SK-N-SH treated with all-trans-retinoic acid at 6 μM for 48 hours (cell line): ENCODE data around the gene SPOCK1.

Source experiments
- ESRRG ChIP-seq: fragments of 250-450 bp; sonication (Bioruptor Pico); IDR thresholded peaks from 2 replicates; pipeline ENCODE4 v1.6.1; 2021; ENCODE audit warnings: mild to moderate bottlenecking
- GLIS3 ChIP-seq: fragments of 250-450 bp; sonication (Bioruptor Pico); IDR thresholded peaks from 2 replicates; pipeline ENCODE4 v1.5.0; 2020; ENCODE audit warnings: mild to moderate bottlenecking, moderate library complexity
- ISL1 ChIP-seq: fragments of 250-450 bp; sonication (Bioruptor Pico); IDR thresholded peaks from 2 replicates; pipeline ENCODE4 v2.1.2; 2022; ENCODE audit warnings: mild to moderate bottlenecking, moderate library complexity
- PPARA ChIP-seq: fragments of 250-450 bp; sonication (Bioruptor Pico); IDR thresholded peaks from 2 replicates; pipeline ENCODE4 v1.5.0; 2020; ENCODE audit warnings: mild to moderate bottlenecking, borderline replicate concordance
- SNAI2 ChIP-seq: fragments of 250-450 bp; sonication (Bioruptor Pico); IDR thresholded peaks from 2 replicates; pipeline ENCODE4 v1.5.0; 2020; ENCODE audit warnings: mild to moderate bottlenecking, moderate library complexity
- TCF4 ChIP-seq: fragments of 250-450 bp; sonication (Bioruptor Pico); IDR thresholded peaks from 2 replicates; pipeline ENCODE4 v1.8.0; 2021; ENCODE audit warnings: mild to moderate bottlenecking, moderate library complexity, borderline replicate concordance
- ZFP30 ChIP-seq: fragments of 450-650 bp; formaldehyde crosslinking; IDR thresholded peaks from 2 replicates; pipeline ENCODE4 v1.5.0; 2022; ENCODE audit warnings: mild to moderate bottlenecking, moderate library complexity
- ZNF70 ChIP-seq: fragments of 450-650 bp; formaldehyde crosslinking; IDR thresholded peaks from 2 replicates; pipeline ENCODE4 v1.5.0; 2020; ENCODE audit warnings: mild to moderate bottlenecking, moderate library complexity
- TF ChIP-seq, protein P1 (sequence below): fragments of 250-450 bp; sonication (Bioruptor Pico); IDR thresholded peaks from 2 replicates; pipeline ENCODE4 v1.5.1; 2020; ENCODE audit warnings: low read depth, mild to moderate bottlenecking, moderate library complexity
- TF ChIP-seq, protein P2 (sequence below): fragments of 250-450 bp; sonication (Bioruptor Pico); IDR thresholded peaks from 2 replicates; pipeline ENCODE4 v1.8.0; 2020; ENCODE audit warnings: mild to moderate bottlenecking, moderate library complexity, borderline replicate concordance
- TF ChIP-seq, protein P3 (sequence below): fragments of 250-450 bp; sonication (Bioruptor Pico); IDR thresholded peaks from 2 replicates; pipeline ENCODE4 v1.5.1; 2021; ENCODE audit warnings: mild to moderate bottlenecking, moderate library complexity

DNA sequence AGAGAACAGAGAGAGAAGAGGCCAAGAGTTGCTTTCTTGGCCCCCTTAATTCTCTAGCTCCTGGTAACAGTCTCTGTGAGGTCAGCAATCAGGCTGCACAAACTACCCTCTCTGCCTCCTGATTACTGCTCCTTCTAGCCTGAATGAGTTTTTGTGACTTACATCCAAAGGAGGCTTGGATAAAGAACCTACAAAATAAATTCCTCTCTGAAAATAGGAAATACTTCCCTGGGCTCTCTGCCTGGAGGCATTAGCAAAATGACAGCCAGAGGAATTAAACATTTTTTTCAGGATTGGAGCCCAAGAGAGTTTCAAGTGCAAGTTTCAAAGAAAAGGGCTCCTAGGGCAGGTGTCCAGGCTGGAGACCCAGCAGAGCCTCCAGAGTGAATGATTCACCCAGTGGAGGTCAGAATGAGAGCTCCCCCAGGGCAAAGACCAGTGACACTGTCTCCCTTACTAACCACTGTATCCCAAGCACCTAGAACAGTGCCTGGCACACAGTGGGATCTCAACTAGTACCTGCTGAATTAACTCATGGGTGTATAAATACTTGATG lies 162.5 kb downstream of the SPOCK1 start:
- TF ChIP-seq TCF4 (no peak), ISL1 (CRISPR knock-in tag) (no peak), ZNF70 (no peak), ESRRG (CRISPR knock-in tag) (no peak), PPARA (no peak), GLIS3 (CRISPR knock-in tag) (no peak), ZFP30 (no peak), SNAI2 (CRISPR knock-in tag) (no peak)
- TF ChIP-seq, protein P1, sequence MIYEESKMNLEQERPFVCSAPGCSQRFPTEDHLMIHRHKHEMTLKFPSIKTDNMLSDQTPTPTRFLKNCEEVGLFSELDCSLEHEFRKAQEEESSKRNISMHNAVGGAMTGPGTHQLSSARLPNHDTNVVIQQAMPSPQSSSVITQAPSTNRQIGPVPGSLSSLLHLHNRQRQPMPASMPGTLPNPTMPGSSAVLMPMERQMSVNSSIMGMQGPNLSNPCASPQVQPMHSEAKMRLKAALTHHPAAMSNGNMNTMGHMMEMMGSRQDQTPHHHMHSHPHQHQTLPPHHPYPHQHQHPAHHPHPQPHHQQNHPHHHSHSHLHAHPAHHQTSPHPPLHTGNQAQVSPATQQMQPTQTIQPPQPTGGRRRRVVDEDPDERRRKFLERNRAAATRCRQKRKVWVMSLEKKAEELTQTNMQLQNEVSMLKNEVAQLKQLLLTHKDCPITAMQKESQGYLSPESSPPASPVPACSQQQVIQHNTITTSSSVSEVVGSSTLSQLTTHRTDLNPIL (CRISPR knock-in tag) = no peak
- TF ChIP-seq, protein P2, sequence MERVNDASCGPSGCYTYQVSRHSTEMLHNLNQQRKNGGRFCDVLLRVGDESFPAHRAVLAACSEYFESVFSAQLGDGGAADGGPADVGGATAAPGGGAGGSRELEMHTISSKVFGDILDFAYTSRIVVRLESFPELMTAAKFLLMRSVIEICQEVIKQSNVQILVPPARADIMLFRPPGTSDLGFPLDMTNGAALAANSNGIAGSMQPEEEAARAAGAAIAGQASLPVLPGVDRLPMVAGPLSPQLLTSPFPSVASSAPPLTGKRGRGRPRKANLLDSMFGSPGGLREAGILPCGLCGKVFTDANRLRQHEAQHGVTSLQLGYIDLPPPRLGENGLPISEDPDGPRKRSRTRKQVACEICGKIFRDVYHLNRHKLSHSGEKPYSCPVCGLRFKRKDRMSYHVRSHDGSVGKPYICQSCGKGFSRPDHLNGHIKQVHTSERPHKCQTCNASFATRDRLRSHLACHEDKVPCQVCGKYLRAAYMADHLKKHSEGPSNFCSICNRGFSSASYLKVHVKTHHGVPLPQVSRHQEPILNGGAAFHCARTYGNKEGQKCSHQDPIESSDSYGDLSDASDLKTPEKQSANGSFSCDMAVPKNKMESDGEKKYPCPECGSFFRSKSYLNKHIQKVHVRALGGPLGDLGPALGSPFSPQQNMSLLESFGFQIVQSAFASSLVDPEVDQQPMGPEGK (CRISPR knock-in tag) = no peak
- TF ChIP-seq, protein P3, sequence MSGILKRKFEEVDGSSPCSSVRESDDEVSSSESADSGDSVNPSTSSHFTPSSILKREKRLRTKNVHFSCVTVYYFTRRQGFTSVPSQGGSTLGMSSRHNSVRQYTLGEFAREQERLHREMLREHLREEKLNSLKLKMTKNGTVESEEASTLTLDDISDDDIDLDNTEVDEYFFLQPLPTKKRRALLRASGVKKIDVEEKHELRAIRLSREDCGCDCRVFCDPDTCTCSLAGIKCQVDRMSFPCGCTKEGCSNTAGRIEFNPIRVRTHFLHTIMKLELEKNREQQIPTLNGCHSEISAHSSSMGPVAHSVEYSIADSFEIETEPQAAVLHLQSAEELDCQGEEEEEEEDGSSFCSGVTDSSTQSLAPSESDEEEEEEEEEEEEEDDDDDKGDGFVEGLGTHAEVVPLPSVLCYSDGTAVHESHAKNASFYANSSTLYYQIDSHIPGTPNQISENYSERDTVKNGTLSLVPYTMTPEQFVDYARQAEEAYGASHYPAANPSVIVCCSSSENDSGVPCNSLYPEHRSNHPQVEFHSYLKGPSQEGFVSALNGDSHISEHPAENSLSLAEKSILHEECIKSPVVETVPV (CRISPR knock-in tag) = no peak
